Panc1 (cell line): ENCODE measurements around the gene ZNF33B. TPM values are rescaled to one million over a fixed set of nuclear protein-coding genes. Genes with fewer than 3 reads are reported as not detected.

Experiments used
- ATAC-seq: fragments of 200-7000 bp; cut with Tn5 transposase; 2 replicates; pipeline ENCODE4 v1.9.1; 2020; ENCODE audit warnings: mild to moderate bottlenecking, moderate library complexity
- BruUV-seq: library from RNA; stranded (reverse); fragments of 400-500 nt; replicated peaks from 2 replicates; lab custom pipeline; 2021; lab: Mats Ljungman, UMichigan
- CTCF ChIA-PET: fragments of 300-600 bp; sonication (Branson Sonifier 250); formaldehyde crosslinking; loops from one replicate; lab custom pipeline; 2022; ENCODE audit warnings: antibody characterized with exemption; lab: Charles Lee
- POLR2A ChIA-PET: fragments of 300-600 bp; sonication (Branson Sonifier 250); formaldehyde crosslinking; loops from one replicate; lab custom pipeline; 2022; ENCODE audit warnings: antibody characterized with exemption; lab: Charles Lee
- DNase-seq: peaks from one replicate; pipeline ENCODE4 v3.0.0-alpha.2; 2010; ENCODE audit warnings: low read depth, low spot score
- H3K27ac ChIP-seq: 2 replicates; pipeline ENCODE4 v1.5.1; 2011; ENCODE audit warnings: mild to moderate bottlenecking, low read length, inconsistent platforms
- H3K27me3 ChIP-seq: fragments of 200-500 bp; sonication (Bioruptor generic); 2 replicates; pipeline ENCODE4 v1.6.0; 2014; ENCODE audit warnings: low read length, inconsistent platforms; ENCODE audit not compliant: control insufficient read depth, insufficient read depth
- H3K36me3 ChIP-seq: fragments of 200-500 bp; sonication (Bioruptor generic); 2 replicates; pipeline ENCODE4 v1.5.1; 2014; ENCODE audit warnings: inconsistent platforms, mild to moderate bottlenecking, low read length, moderate library complexity; ENCODE audit not compliant: control insufficient read depth, insufficient read depth
- H3K4me1 ChIP-seq: 2 replicates; pipeline ENCODE4 v1.5.1; 2011; ENCODE audit warnings: inconsistent platforms, mild to moderate bottlenecking, low read length, moderate library complexity; ENCODE audit not compliant: control insufficient read depth, insufficient read depth
- H3K4me3 ChIP-seq, 2 experiments: 2 replicates each; pipeline ENCODE4 v1.5.1; 2011 to 2012; ENCODE audit warnings: low read depth in 2 of 2, low read length in 2 of 2, mild to moderate bottlenecking in 2 of 2, inconsistent platforms in 1 of 2, moderate library complexity in 1 of 2
- H3K9me3 ChIP-seq: fragments of 200-500 bp; sonication (Bioruptor generic); 2 replicates; pipeline ENCODE4 v1.5.1; 2014; ENCODE audit warnings: low read depth, mild to moderate bottlenecking, inconsistent platforms, low read length, moderate library complexity; ENCODE audit not compliant: control insufficient read depth, insufficient read depth
- CTCF ChIP-seq: fragments of 450-650 bp; IDR thresholded peaks from 2 replicates; pipeline ENCODE4 v1.5.1; 2017; ENCODE audit warnings: mild to moderate bottlenecking
- POLR2AphosphoS5 ChIP-seq: IDR thresholded peaks from 2 replicates; pipeline ENCODE4 v1.6.1; 2012; ENCODE audit warnings: mild to moderate bottlenecking, low read depth, low read length, moderate library complexity
- REST ChIP-seq, 2 experiments: IDR thresholded peaks; 2 replicates each; pipeline ENCODE4 v1.6.1; 2011 to 2012; ENCODE audit warnings: low read depth in 2 of 2, control low read depth in 1 of 2, low read length in 1 of 2, mild to moderate bottlenecking in 1 of 2, moderate library complexity in 1 of 2; ENCODE audit not compliant: insufficient read depth in 1 of 2
- SIN3A ChIP-seq: IDR thresholded peaks from 2 replicates; pipeline ENCODE4 v1.6.1; 2012; ENCODE audit warnings: low read depth, mild to moderate bottlenecking, low read length, moderate library complexity, borderline replicate concordance; ENCODE audit not compliant: insufficient read depth
- TCF7L2 ChIP-seq: IDR thresholded peaks from 2 replicates; pipeline ENCODE4 v1.6.1; 2011; ENCODE audit warnings: mild to moderate bottlenecking, low read depth, low read length, inconsistent platforms
- in situ Hi-C: cut with HindIII; loops from 2 replicates; pipeline ENCODE4 v1.10.0; 2016; ENCODE audit warnings: low sequenced_read_pairs, low pct_unique_long_range_greater_than_20kb
- intact Hi-C: fragments of 100-400 bp; cut with micrococcal nuclease; formaldehyde crosslinking; loops from one replicate; pipeline ENCODE4 v1.10.0; 2022; ENCODE audit not compliant: unreplicated experiment
- total RNA-seq: library from RNA; stranded (reverse); gene quantifications from one replicate; pipeline ENCODE4 v1.2.1, GENCODE V29; 2021; ENCODE audit not compliant: unreplicated experiment

Gene ZNF33B
- total RNA-seq, 1 experiment from 2014 or later, result 25.1 TPM

- Histone ChIP-seq H3K27ac (no peak overlapping the region), H3K9me3 (no peaks in the 10 kb centered on the region), H3K36me3 (0 out of 2 replicates have a peak, but pooled peaks cover 3% of the 10 kb centered on the region), H3K4me3 (no peak overlapping the region), H3K27me3 (no peaks in the 10 kb centered on the region), H3K4me1 (peaks cover 10% of the 10 kb centered on the region)
- in situ Hi-C loops (no loop called here), intact Hi-C loops (loop anchor here (10.0 kb wide), 1 partner anchor 80 kb away; no protein-coding TSS in a partner anchor)
- TF ChIP-seq REST (IDR thresholded peaks at IDR 0.05; ENCODE audit: insufficient read depth in 1 of 2, low read depth in 2 of 2, low read length in 1 of 2) (no peak), SIN3A (no peak), TCF7L2 (no peak), POLR2AphosphoS5 (no peak), CTCF (no peak)
- POLR2A ChIA-PET, result no interaction called here
- ATAC-seq, result no peak
- no peak for DNase-seq
- BruUV-seq, result no TSS peak
- CTCF ChIA-PET, result no interaction called here
These were observed 3.3 kb downstream of the ZNF33B start for GRCh38 chr10:42635098-42635497.

GRCh38 chr10:42632564-42632963 lies 5.8 kb downstream of the ZNF33B start:
- Histone ChIP-seq H3K4me3 (no peak overlapping the region), H3K36me3 (peaks cover 17% of the 10 kb centered on the region), H3K4me1 (peaks cover 10% of the 10 kb centered on the region), H3K27ac (no peak overlapping the region), H3K9me3 (no peaks in the 10 kb centered on the region), H3K27me3 (no peaks in the 10 kb centered on the region)
- CTCF ChIA-PET, result no interaction called here
- in situ Hi-C loops (no loop called here), intact Hi-C loops (loop anchor here (10.0 kb wide), 1 partner anchor 78 kb away; no protein-coding TSS in a partner anchor)
- POLR2A ChIA-PET, result interaction anchor here (0.6 kb wide), 1 partner anchor 16 kb away, joined by 3 read pairs; no protein-coding TSS in a partner anchor
- BruUV-seq, result no TSS peak
- ATAC-seq, result no peak
- TF ChIP-seq CTCF, result no peak
- TF ChIP-seq TCF7L2, result no peak
- no peak for TF ChIP-seq POLR2AphosphoS5
- TF ChIP-seq SIN3A, result no peak
- no peak for TF ChIP-seq REST (IDR thresholded peaks at IDR 0.05; ENCODE audit: insufficient read depth in 1 of 2, low read depth in 2 of 2, low read length in 1 of 2)
- no peak for DNase-seq
